Fibroblast of skin of abdomen (primary cell): Measurements from ENCODE around the gene MACF1.

Experiments used
- DNase-seq: peaks from one replicate; pipeline ENCODE4 v3.0.0-alpha.2; 2013

The MACF1 gene

GRCh38 chr1:39214998-39215873 is 10.7 kb downstream of the MACF1 start:
- DNase-seq: no peak

- no peak for DNase-seq
These were observed 12.3 kb downstream of the MACF1 start for GRCh38 chr1:39216771-39217170.

GRCh38 chr1:39220891-39221870 is 16.7 kb downstream of the MACF1 start:
- DNase-seq: no peak

GRCh38 chr1:39224295-39224829 is 19.9 kb downstream of the MACF1 start:
- DNase-seq: no peak

GRCh38 chr1:39226836-39227235 is 22.3 kb downstream of the MACF1 start:
- DNase-seq: no peak

- no peak for DNase-seq
These were observed 23.8 kb downstream of the MACF1 start for GRCh38 chr1:39228252-39228651.

- no peak for DNase-seq
These were observed 25.0 kb downstream of the MACF1 start for GRCh38 chr1:39229504-39229903.

GRCh38 chr1:39230261-39231190 is 26.0 kb downstream of the MACF1 start:
- peak; percentile 41 for DNase-seq

GRCh38 chr1:39236971-39237370 is 32.5 kb downstream of the MACF1 start:
- no peak for DNase-seq

- peak; percentile 86 for DNase-seq
These were observed 34.0 kb downstream of the MACF1 start for GRCh38 chr1:39238476-39238875.

- no peak for DNase-seq
These were observed 35.5 kb downstream of the MACF1 start for GRCh38 chr1:39239968-39240367.

GRCh38 chr1:39243302-39243701 is 38.8 kb downstream of the MACF1 start:
- no peak for DNase-seq

- peak; percentile 40 for DNase-seq
These were observed 46.2 kb downstream of the MACF1 start for GRCh38 chr1:39250460-39251240.

GRCh38 chr1:39255222-39255621 is 50.7 kb downstream of the MACF1 start:
- DNase-seq: peak; percentile 71

- peak; percentile 66 for DNase-seq
These were observed 53.8 kb downstream of the MACF1 start for GRCh38 chr1:39258146-39258924.

- no peak for DNase-seq
These were observed 54.4 kb downstream of the MACF1 start for GRCh38 chr1:39258925-39259244.

- DNase-seq: peak; percentile 87
These were observed 57.3 kb downstream of the MACF1 start for GRCh38 chr1:39261712-39262221.

- DNase-seq: peak; percentile 59
These were observed 58.3 kb downstream of the MACF1 start for GRCh38 chr1:39262802-39263201.

- DNase-seq: peak; percentile 21
These were observed 61.8 kb downstream of the MACF1 start for GRCh38 chr1:39266269-39266668.

GRCh38 chr1:39266792-39267191 is 62.3 kb downstream of the MACF1 start:
- no peak for DNase-seq
